ENCODE data around the gene SMC6. TPM values are rescaled to one million over a fixed set of nuclear protein-coding genes. Genes with fewer than 3 reads are reported as not detected.

The SMC6 gene
- total RNA-seq, 1 experiment from 2014 or later, result 46.7 TPM

DNA sequence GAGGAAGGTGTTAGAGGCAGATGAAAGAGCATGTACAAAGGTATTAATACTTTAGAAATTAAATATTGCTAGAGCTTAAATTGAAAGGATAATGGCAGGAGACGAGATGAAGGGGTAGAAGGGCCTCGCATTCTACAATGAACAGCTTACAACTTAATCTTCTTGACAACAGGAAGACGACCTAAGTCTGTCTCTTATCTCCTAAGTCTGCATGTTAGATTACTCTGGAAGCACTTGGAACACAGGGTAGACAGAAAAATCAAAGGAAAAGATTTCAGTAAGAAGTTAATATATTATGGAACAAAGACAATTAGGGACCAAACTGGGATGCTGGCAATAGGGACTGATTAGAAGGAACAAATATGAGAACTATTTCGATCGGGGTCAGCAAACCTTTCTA lies 34.9 kb downstream of the SMC6 start (continued):
- TF ChIP-seq ESRRA (CRISPR knock-in tag; IDR thresholded peaks at IDR 0.05; ENCODE audit: borderline replicate concordance) (no peak), ZNF317 (CRISPR knock-in tag; IDR thresholded peaks at IDR 0.05; ENCODE audit: borderline replicate concordance, low read depth) (no peak), NFATC4 (CRISPR knock-in tag; IDR thresholded peaks at IDR 0.05) (no peak), ZNF512 (CRISPR knock-in tag; IDR thresholded peaks at IDR 0.05; ENCODE audit: borderline replicate concordance) (no peak)

GRCh38 chr2:17717666-17718065 lies 35.9 kb downstream of the SMC6 start:
- TF ChIP-seq NFATC4 (CRISPR knock-in tag; IDR thresholded peaks at IDR 0.05), result no peak
- TF ChIP-seq, protein P1, sequence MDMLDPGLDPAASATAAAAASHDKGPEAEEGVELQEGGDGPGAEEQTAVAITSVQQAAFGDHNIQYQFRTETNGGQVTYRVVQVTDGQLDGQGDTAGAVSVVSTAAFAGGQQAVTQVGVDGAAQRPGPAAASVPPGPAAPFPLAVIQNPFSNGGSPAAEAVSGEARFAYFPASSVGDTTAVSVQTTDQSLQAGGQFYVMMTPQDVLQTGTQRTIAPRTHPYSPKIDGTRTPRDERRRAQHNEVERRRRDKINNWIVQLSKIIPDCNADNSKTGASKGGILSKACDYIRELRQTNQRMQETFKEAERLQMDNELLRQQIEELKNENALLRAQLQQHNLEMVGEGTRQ (CRISPR knock-in tag; IDR thresholded peaks at IDR 0.05), result no peak
- TF ChIP-seq, protein P2, sequence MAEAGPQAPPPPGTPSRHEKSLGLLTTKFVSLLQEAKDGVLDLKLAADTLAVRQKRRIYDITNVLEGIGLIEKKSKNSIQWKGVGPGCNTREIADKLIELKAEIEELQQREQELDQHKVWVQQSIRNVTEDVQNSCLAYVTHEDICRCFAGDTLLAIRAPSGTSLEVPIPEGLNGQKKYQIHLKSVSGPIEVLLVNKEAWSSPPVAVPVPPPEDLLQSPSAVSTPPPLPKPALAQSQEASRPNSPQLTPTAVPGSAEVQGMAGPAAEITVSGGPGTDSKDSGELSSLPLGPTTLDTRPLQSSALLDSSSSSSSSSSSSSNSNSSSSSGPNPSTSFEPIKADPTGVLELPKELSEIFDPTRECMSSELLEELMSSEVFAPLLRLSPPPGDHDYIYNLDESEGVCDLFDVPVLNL (CRISPR knock-in tag; IDR thresholded peaks at IDR 0.05; ENCODE audit: borderline replicate concordance, low read depth), result no peak
- TF ChIP-seq ZNF423 (CRISPR knock-in tag; IDR thresholded peaks at IDR 0.05), result no peak
- no peak for TF ChIP-seq ZNF416 (CRISPR knock-in tag; IDR thresholded peaks at IDR 0.05)
- TF ChIP-seq ZNF263 (CRISPR knock-in tag; IDR thresholded peaks at IDR 0.05; ENCODE audit: low read depth), result no peak
- TF ChIP-seq TCF7 (CRISPR knock-in tag; IDR thresholded peaks at IDR 0.05; ENCODE audit: low read depth), result no peak
- TF ChIP-seq FOXJ3 (CRISPR knock-in tag; IDR thresholded peaks at IDR 0.05; ENCODE audit: borderline replicate concordance), result no peak
- TF ChIP-seq, protein P3, sequence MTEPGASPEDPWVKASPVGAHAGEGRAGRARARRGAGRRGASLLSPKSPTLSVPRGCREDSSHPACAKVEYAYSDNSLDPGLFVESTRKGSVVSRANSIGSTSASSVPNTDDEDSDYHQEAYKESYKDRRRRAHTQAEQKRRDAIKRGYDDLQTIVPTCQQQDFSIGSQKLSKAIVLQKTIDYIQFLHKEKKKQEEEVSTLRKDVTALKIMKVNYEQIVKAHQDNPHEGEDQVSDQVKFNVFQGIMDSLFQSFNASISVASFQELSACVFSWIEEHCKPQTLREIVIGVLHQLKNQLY (CRISPR knock-in tag; IDR thresholded peaks at IDR 0.05), result no peak
- TF ChIP-seq, protein P4, sequence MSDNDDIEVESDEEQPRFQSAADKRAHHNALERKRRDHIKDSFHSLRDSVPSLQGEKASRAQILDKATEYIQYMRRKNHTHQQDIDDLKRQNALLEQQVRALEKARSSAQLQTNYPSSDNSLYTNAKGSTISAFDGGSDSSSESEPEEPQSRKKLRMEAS (CRISPR knock-in tag; IDR thresholded peaks at IDR 0.05), result no peak
- TF ChIP-seq ETV6 (CRISPR knock-in tag; IDR thresholded peaks at IDR 0.05), result no peak
- TF ChIP-seq, protein P5, sequence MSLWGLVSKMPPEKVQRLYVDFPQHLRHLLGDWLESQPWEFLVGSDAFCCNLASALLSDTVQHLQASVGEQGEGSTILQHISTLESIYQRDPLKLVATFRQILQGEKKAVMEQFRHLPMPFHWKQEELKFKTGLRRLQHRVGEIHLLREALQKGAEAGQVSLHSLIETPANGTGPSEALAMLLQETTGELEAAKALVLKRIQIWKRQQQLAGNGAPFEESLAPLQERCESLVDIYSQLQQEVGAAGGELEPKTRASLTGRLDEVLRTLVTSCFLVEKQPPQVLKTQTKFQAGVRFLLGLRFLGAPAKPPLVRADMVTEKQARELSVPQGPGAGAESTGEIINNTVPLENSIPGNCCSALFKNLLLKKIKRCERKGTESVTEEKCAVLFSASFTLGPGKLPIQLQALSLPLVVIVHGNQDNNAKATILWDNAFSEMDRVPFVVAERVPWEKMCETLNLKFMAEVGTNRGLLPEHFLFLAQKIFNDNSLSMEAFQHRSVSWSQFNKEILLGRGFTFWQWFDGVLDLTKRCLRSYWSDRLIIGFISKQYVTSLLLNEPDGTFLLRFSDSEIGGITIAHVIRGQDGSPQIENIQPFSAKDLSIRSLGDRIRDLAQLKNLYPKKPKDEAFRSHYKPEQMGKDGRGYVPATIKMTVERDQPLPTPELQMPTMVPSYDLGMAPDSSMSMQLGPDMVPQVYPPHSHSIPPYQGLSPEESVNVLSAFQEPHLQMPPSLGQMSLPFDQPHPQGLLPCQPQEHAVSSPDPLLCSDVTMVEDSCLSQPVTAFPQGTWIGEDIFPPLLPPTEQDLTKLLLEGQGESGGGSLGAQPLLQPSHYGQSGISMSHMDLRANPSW (CRISPR knock-in tag; conservative IDR thresholded peaks at IDR 0.05; ENCODE audit: low read depth), result no peak
- TF ChIP-seq E2F5 (CRISPR knock-in tag; IDR thresholded peaks at IDR 0.05), result no peak
- TF ChIP-seq CTCF (IDR thresholded peaks at IDR 0.05), result no peak
- CTCF ChIA-PET, result no interaction called here
- no peaks in the 10 kb centered on the region for H3K27me3 Mint-ChIP-seq (ENCODE audit: low read depth)
- no peaks in the 10 kb centered on the region for H3K4me1 Mint-ChIP-seq
- no peak overlapping the region for H3K27ac Mint-ChIP-seq
- no peaks in the 10 kb centered on the region for H3K9me3 Mint-ChIP-seq
- H3K36me3 Mint-ChIP-seq, result peaks cover 49% of the 10 kb centered on the region
- no peak overlapping the region for H3K4me3 Mint-ChIP-seq
- POLR2A ChIA-PET, result no interaction called here
- DNase-seq (ENCODE audit: low spot score) (no peak), ATAC-seq (no peak)
